ENCODE results near the gene P2RX1.

P2RX1 gene

DNA sequence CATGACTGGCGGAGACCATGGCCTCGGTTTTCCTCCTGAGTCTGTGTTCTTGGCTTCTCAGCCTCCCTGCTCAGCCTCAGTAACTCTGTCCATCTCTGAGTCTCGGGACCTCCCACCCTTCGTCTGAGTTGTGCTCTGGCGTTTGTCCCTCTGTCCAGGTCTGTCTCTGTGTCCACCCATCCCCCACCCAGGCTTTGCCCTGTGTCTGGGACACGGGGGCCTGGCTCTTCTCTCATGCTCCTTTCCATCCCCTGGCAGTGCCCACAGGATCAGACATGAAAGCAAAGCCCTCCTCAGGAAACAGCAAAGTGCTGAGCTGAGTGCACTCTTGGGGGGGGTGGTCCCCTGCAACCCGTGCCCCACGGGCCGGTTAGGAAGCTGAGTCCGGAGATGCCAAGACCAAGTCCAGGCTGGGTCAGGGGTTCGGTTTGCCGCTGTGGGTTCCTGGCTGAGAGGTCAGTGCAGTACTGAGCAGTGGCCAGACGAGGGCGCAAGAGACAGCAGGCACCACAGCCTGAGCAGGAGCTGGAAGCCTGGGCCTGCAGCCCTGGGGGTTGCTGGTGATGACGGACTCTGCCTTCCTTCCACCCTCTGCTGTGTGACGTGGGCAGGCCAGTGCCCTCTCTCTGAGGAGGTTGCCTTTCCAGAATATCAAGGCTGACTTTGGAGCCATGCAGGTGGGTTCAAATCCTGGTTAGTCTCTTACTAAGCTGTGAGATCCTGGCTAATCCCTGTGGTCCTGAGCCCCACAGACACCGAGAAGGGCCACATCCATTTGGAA, 2.5 kb downstream of the P2RX1 start:
- H3K9me3 ChIP-seq (ENCODE audit: control insufficient read depth, insufficient read depth, low read depth, low read length): no peaks in the 10 kb centered on the region
- no peaks in the 10 kb centered on the region for H3K27me3 ChIP-seq (ENCODE audit: control insufficient read depth, insufficient read depth, low read length)
- H3K9ac ChIP-seq (ENCODE audit: low read length): no peak overlapping the region
- H3K36me3 ChIP-seq (ENCODE audit: control insufficient read depth, insufficient read depth, low read length): no peaks in the 10 kb centered on the region
- no peaks in the 10 kb centered on the region for H3K4me1 ChIP-seq (ENCODE audit: control insufficient read depth, insufficient read depth, low read length)
- H3K4me3 ChIP-seq (ENCODE audit: low read depth, low read length): no peak overlapping the region
- H3K27ac ChIP-seq (ENCODE audit: low read depth, low read length): no peak overlapping the region

GRCh38 chr17:3912827-3913226, 3.4 kb downstream of the P2RX1 start:
- Histone ChIP-seq H3K4me1 (ENCODE audit: control insufficient read depth, insufficient read depth, low read length) (no peaks in the 10 kb centered on the region), H3K36me3 (ENCODE audit: control insufficient read depth, insufficient read depth, low read length) (no peaks in the 10 kb centered on the region), H3K9ac (ENCODE audit: low read length) (no peak overlapping the region), H3K27me3 (ENCODE audit: control insufficient read depth, insufficient read depth, low read length) (no peaks in the 10 kb centered on the region), H3K9me3 (ENCODE audit: control insufficient read depth, insufficient read depth, low read depth, low read length) (no peaks in the 10 kb centered on the region), H3K27ac (ENCODE audit: low read depth, low read length) (no peak overlapping the region), H3K4me3 (ENCODE audit: low read depth, low read length) (no peak overlapping the region)

- no peaks in the 10 kb centered on the region for H3K36me3 ChIP-seq (ENCODE audit: control insufficient read depth, insufficient read depth, low read length)
- H3K4me1 ChIP-seq (ENCODE audit: control insufficient read depth, insufficient read depth, low read length): no peaks in the 10 kb centered on the region
- H3K9me3 ChIP-seq (ENCODE audit: control insufficient read depth, insufficient read depth, low read depth, low read length): no peaks in the 10 kb centered on the region
- H3K27ac ChIP-seq (ENCODE audit: low read depth, low read length): no peak overlapping the region
- no peak overlapping the region for H3K4me3 ChIP-seq (ENCODE audit: low read depth, low read length)
- no peaks in the 10 kb centered on the region for H3K27me3 ChIP-seq (ENCODE audit: control insufficient read depth, insufficient read depth, low read length)
- H3K9ac ChIP-seq (ENCODE audit: low read length): no peak overlapping the region
Measured at GRCh38 chr17:3911271-3912053, 4.8 kb downstream of the P2RX1 start.

- Histone ChIP-seq H3K36me3 (ENCODE audit: control insufficient read depth, insufficient read depth, low read length) (no peaks in the 10 kb centered on the region), H3K9me3 (ENCODE audit: control insufficient read depth, insufficient read depth, low read depth, low read length) (no peaks in the 10 kb centered on the region), H3K9ac (ENCODE audit: low read length) (no peak overlapping the region), H3K27me3 (ENCODE audit: control insufficient read depth, insufficient read depth, low read length) (no peaks in the 10 kb centered on the region), H3K4me1 (ENCODE audit: control insufficient read depth, insufficient read depth, low read length) (no peaks in the 10 kb centered on the region), H3K4me3 (ENCODE audit: low read depth, low read length) (no peak overlapping the region), H3K27ac (ENCODE audit: low read depth, low read length) (no peak overlapping the region)
Measured at GRCh38 chr17:3910420-3911270, 5.6 kb downstream of the P2RX1 start.

- Histone ChIP-seq H3K4me1 (ENCODE audit: control insufficient read depth, insufficient read depth, low read length) (peaks cover 11% of the 10 kb centered on the region), H3K27me3 (ENCODE audit: control insufficient read depth, insufficient read depth, low read length) (no peaks in the 10 kb centered on the region), H3K9me3 (ENCODE audit: control insufficient read depth, insufficient read depth, low read depth, low read length) (no peaks in the 10 kb centered on the region), H3K4me3 (ENCODE audit: low read depth, low read length) (no peak overlapping the region), H3K27ac (ENCODE audit: low read depth, low read length) (no peak overlapping the region), H3K9ac (ENCODE audit: low read length) (no peak overlapping the region), H3K36me3 (ENCODE audit: control insufficient read depth, insufficient read depth, low read length) (no peaks in the 10 kb centered on the region)
Measured at GRCh38 chr17:3909257-3909656, 7.0 kb downstream of the P2RX1 start.

- no peak overlapping the region for H3K27ac ChIP-seq (ENCODE audit: low read depth, low read length)
- H3K27me3 ChIP-seq (ENCODE audit: control insufficient read depth, insufficient read depth, low read length): no peaks in the 10 kb centered on the region
- H3K36me3 ChIP-seq (ENCODE audit: control insufficient read depth, insufficient read depth, low read length): no peaks in the 10 kb centered on the region
- no peak overlapping the region for H3K4me3 ChIP-seq (ENCODE audit: low read depth, low read length)
- peaks cover 23% of the 10 kb centered on the region for H3K4me1 ChIP-seq (ENCODE audit: control insufficient read depth, insufficient read depth, low read length)
- H3K9ac ChIP-seq (ENCODE audit: low read length): no peak overlapping the region
- H3K9me3 ChIP-seq (ENCODE audit: control insufficient read depth, insufficient read depth, low read depth, low read length): no peaks in the 10 kb centered on the region
Measured at GRCh38 chr17:3907483-3908216, 8.6 kb downstream of the P2RX1 start.

DNA sequence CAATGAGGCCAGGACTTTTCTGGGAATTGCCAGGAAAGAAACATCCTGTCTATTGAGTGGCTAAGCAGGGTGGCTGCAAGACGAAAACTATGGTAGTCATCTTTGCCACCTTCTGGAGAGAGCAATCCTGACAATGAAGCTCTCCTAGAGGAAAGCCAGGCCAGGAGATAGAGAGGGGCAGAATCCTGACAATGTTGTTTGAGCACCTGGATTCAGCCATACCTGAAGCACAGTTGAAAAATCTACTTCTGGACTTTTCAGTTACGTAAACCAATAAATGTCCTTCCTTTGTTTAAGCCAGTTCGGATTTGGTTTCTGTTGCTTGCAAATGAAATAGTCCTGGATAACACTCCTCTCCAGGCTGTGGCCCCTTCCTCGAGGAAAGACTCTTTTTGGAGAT, 9.4 kb downstream of the P2RX1 start:
- no peaks in the 10 kb centered on the region for H3K27me3 ChIP-seq (ENCODE audit: control insufficient read depth, insufficient read depth, low read length)
- no peak overlapping the region for H3K9ac ChIP-seq (ENCODE audit: low read length)
- peaks cover 23% of the 10 kb centered on the region for H3K4me1 ChIP-seq (ENCODE audit: control insufficient read depth, insufficient read depth, low read length)
- no peak overlapping the region for H3K27ac ChIP-seq (ENCODE audit: low read depth, low read length)
- H3K4me3 ChIP-seq (ENCODE audit: low read depth, low read length): no peak overlapping the region
- H3K36me3 ChIP-seq (ENCODE audit: control insufficient read depth, insufficient read depth, low read length): no peaks in the 10 kb centered on the region
- H3K9me3 ChIP-seq (ENCODE audit: control insufficient read depth, insufficient read depth, low read depth, low read length): no peaks in the 10 kb centered on the region

DNA sequence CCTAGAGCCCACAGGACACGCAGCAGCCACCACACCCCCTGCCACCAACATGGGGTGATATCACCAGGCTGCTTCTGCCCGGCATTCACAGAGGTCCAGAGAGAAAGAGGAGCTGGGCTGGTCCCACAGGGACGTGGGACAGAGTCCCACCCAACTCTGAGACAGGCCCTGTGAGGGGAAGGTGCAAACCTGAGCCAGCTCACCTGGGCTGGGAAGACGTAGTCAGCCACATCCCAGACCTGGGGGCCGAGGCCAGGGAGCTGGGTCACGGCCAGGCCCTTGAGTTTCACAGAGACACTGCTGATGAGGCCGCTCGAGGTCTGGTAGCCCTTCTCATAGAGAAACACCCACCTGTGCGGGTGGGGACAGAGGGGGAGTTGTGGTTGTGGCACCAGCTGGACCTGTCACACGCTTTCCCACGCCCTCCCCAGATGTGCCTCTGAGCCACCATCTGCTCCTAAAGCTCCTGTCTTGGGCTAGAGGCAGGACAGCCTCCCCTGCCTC, 11.2 kb downstream of the P2RX1 start:
- Histone ChIP-seq H3K9me3 (ENCODE audit: control insufficient read depth, insufficient read depth, low read depth, low read length) (no peaks in the 10 kb centered on the region), H3K9ac (ENCODE audit: low read length) (peak overlapping the region; percentile 7), H3K4me1 (ENCODE audit: control insufficient read depth, insufficient read depth, low read length) (peaks cover 23% of the 10 kb centered on the region), H3K36me3 (ENCODE audit: control insufficient read depth, insufficient read depth, low read length) (no peaks in the 10 kb centered on the region), H3K27me3 (ENCODE audit: control insufficient read depth, insufficient read depth, low read length) (no peaks in the 10 kb centered on the region), H3K27ac (ENCODE audit: low read depth, low read length) (no peak overlapping the region), H3K4me3 (ENCODE audit: low read depth, low read length) (no peak overlapping the region)

DNA sequence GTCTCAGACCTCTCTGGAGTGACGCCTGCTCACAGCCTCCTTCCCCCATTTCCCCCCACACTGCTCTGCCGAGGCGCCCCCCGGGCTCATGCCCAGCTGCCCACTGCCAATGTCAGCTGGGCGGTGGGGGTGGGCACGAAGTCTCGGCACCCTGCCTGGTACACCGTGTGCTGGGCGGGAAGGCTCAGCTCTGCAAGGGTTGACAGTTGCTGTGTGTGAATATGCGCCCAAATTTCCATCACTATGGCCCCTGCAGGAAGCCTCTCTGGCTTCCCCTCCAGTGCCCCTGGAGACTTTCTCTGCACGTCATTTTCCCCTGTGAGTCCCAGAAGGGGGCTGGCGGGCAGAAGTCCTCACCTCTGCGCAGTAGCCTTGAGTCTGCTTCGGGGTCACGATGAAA, 11.8 kb downstream of the P2RX1 start:
- H3K27me3 ChIP-seq (ENCODE audit: control insufficient read depth, insufficient read depth, low read length): no peaks in the 10 kb centered on the region
- no peaks in the 10 kb centered on the region for H3K36me3 ChIP-seq (ENCODE audit: control insufficient read depth, insufficient read depth, low read length)
- H3K27ac ChIP-seq (ENCODE audit: low read depth, low read length): no peak overlapping the region
- no peak overlapping the region for H3K9ac ChIP-seq (ENCODE audit: low read length)
- peaks cover 23% of the 10 kb centered on the region for H3K4me1 ChIP-seq (ENCODE audit: control insufficient read depth, insufficient read depth, low read length)
- no peak overlapping the region for H3K4me3 ChIP-seq (ENCODE audit: low read depth, low read length)
- no peaks in the 10 kb centered on the region for H3K9me3 ChIP-seq (ENCODE audit: control insufficient read depth, insufficient read depth, low read depth, low read length)

DNA sequence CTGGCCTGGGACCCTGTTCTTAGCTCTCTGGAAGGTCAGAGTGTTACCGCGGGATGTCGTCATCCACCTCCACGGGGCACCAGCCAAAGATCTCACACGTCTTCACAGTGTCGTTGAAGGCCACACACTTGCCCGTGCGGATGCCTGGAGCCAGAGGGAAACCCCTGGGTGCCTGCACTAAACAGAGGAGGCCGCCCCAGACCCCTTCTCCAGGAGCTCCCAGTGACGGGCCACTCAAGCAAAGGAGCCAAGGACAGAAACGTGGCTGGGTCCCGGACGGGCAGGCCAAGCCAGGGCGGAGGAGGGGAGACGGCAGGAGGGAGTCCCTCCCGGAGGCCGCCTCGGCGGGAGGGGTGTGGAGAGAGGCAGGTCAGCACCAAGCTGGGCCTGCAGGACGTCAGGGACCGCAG, 12.4 kb downstream of the P2RX1 start:
- Histone ChIP-seq H3K9ac (ENCODE audit: low read length) (peak overlapping the region; percentile 15), H3K36me3 (ENCODE audit: control insufficient read depth, insufficient read depth, low read length) (no peaks in the 10 kb centered on the region), H3K27ac (ENCODE audit: low read depth, low read length) (no peak overlapping the region), H3K4me1 (ENCODE audit: control insufficient read depth, insufficient read depth, low read length) (peaks cover 23% of the 10 kb centered on the region), H3K9me3 (ENCODE audit: control insufficient read depth, insufficient read depth, low read depth, low read length) (no peaks in the 10 kb centered on the region), H3K4me3 (ENCODE audit: low read depth, low read length) (0 out of 2 replicates have a peak overlapping the region, but pooled peaks have one; percentile 6), H3K27me3 (ENCODE audit: control insufficient read depth, insufficient read depth, low read length) (no peaks in the 10 kb centered on the region)

Data from HUES6 (cell line).